GM11168 (cell line): ENCODE data around the gene GLDN.

Source experiments
- in situ Hi-C: fragments of 300-500 bp; cut with MboI; formaldehyde crosslinking; loops from one replicate; pipeline ENCODE4 v1.12.0; 2022; ENCODE audit warnings: low sequenced_read_pairs; ENCODE audit not compliant: unreplicated experiment

Gene GLDN

GRCh38 chr15:51341366-51342226, at the start of gene GLDN:
GLDN (plus strand) TSS chr15:51341655; CDS start chr15:51341685, 30 bp downstream.
- in situ Hi-C loops: no loop called here

GRCh38 chr15:51298620-51299019, 42.8 kb upstream of the GLDN start:
- in situ Hi-C loops: no loop called here

- in situ Hi-C loops: no loop called here
Measured at GRCh38 chr15:51299187-51300015, 42.1 kb upstream of the GLDN start.

GRCh38 chr15:51302480-51302879, 39.0 kb upstream of the GLDN start:
- in situ Hi-C loops: no loop called here

GRCh38 chr15:51303462-51303980, 37.9 kb upstream of the GLDN start:
- in situ Hi-C loops: no loop called here

- in situ Hi-C loops: no loop called here
Measured at GRCh38 chr15:51307325-51307724, 34.1 kb upstream of the GLDN start.

GRCh38 chr15:51307811-51308210, 33.6 kb upstream of the GLDN start:
- in situ Hi-C loops: no loop called here

- in situ Hi-C loops: no loop called here
Measured at GRCh38 chr15:51310064-51310463, 31.4 kb upstream of the GLDN start.

GRCh38 chr15:51311510-51311909, 29.9 kb upstream of the GLDN start:
- in situ Hi-C loops: no loop called here

GRCh38 chr15:51312166-51313073, 29.0 kb upstream of the GLDN start:
- in situ Hi-C loops: no loop called here

GRCh38 chr15:51313074-51313393, 28.4 kb upstream of the GLDN start:
- in situ Hi-C loops: no loop called here

- in situ Hi-C loops: no loop called here
Measured at GRCh38 chr15:51313644-51314280, 27.7 kb upstream of the GLDN start.

- in situ Hi-C loops: no loop called here
Measured at GRCh38 chr15:51314391-51315337, 26.8 kb upstream of the GLDN start.

GRCh38 chr15:51315726-51316125, 25.7 kb upstream of the GLDN start:
- in situ Hi-C loops: no loop called here

GRCh38 chr15:51316636-51317035, 24.8 kb upstream of the GLDN start:
- in situ Hi-C loops: no loop called here

GRCh38 chr15:51318382-51319150, 22.9 kb upstream of the GLDN start:
- in situ Hi-C loops: no loop called here

GRCh38 chr15:51319539-51319938, 21.9 kb upstream of the GLDN start:
- in situ Hi-C loops: no loop called here

- in situ Hi-C loops: no loop called here
Measured at GRCh38 chr15:51320843-51321242, 20.6 kb upstream of the GLDN start.
